Measurements from ENCODE around the gene TPCN1.

Gene TPCN1

GRCh38 chr12:113347107-113347506, 125.8 kb downstream of the TPCN1 start:
- no peak for DNase-seq

DNA sequence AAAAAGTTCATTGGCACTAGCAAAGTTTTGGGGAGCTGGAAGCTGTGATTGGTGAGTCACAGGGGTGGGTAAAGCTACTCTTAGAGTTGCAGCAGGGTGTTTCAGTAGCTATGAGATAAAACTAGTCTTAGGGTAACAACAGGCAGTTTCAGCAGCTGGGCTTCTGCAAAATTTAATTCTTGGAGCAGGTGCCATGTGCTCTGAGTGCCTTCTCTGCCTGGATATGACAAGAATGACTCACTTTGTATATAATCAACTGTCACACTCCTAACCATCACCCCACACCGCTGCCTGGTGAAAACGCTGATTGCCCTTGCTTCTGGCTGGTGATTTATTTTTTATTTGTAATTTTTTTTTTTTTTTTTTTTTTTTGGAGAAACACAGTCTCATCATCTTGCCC, 126.6 kb downstream of the TPCN1 start:
- no peak for DNase-seq

Measured in stimulated activated CD4-positive, alpha-beta T cell treated with anti-CD3 and anti-CD28 coated beads, Interleukin-4, amount 100 ng/mL, for 24 hours (primary cell).